ENCODE data around the gene DNAJC11. TPM values are rescaled to one million over a fixed set of nuclear protein-coding genes. Genes with fewer than 3 reads are reported as not detected.

DNAJC11 gene
- polyA plus RNA-seq, 4 donors, result 58.6 to 67.8 (median 59.8) TPM

DNA sequence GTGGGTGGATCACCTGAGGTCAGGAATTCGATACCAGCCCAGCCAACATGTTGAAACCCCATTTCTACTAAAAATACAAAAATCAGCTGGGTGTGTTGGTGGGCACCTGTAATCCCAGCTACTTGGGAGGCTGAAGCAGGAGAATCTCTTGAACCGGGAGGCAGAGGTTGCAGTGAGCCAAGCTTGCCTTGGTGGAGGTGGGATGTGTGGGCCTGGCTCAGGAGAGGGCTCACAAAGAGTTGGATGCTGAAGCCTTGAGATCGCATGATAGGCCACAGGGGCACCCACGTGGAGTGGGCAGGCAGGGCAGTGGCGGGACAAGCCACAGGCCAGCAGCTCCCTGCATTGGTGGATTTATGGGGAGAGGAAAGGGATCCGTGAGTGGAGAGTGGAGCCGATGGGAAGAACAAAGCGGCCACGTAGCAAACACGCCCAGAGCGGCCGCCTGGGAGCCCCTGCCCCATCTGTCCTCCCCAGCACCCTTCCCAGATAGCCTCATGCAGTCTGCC, 72.6 kb downstream of the DNAJC11 start:
- no peak for DNase-seq (ENCODE audit: low read depth in 4 of 4, low spot score in 3 of 4)

DNA sequence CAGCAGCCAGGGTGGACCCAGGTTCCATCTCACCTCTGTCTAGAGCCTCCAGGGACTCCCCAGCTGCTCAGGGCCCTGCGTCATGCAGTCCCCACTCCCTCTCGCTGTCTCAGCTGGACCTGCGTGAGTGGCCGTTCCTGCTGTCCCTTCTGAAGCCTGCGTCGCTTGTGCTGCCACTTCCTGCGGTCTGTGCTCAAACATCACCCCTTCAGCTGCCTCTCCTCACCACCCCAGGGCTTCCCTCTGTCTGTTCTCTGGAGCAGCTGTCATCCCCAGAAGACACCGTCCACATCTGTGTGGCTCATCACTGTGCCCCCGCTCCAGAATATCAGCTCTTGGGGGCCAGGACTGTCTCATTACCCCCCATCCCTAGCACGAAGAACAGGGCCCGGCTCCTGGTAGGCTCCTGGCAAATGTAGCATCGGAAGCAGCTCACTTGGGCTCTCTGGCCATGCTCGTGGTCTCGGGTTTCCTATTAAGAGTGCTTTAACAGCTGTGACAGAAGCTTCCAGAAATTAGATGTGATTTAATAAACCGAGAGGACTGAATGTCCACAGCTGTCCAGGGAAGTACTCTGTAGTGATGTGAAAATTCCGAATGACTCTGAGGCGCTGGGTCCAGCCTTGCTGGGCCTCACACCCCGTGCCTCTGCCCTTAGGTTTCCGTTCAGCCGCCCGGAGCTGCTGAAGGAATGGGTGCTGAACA, 73.6 kb downstream of the DNAJC11 start:
- no peak for DNase-seq (ENCODE audit: low read depth in 4 of 4, low spot score in 3 of 4)

DNA sequence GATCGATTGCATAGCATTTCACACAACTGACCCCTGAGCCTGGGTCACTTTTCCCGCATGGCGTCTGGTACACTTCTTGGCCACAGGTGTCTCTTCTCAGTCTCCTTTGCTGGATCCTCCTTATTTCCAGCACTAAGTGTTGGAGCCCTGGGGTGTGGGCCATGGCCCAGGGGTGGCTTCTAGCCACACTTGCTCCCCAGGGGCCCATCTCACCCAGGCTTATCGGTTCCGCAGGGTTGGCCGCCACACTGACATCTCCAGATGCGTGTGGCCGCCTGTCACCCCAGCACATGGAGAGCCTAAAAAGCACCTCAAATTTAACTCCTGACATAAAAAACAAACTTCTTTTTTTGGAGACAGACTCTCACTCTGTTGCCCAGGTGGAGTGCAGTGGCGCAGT, 74.6 kb downstream of the DNAJC11 start:
- DNase-seq (ENCODE audit: low read depth in 4 of 4, low spot score in 3 of 4), result no peak

DNA sequence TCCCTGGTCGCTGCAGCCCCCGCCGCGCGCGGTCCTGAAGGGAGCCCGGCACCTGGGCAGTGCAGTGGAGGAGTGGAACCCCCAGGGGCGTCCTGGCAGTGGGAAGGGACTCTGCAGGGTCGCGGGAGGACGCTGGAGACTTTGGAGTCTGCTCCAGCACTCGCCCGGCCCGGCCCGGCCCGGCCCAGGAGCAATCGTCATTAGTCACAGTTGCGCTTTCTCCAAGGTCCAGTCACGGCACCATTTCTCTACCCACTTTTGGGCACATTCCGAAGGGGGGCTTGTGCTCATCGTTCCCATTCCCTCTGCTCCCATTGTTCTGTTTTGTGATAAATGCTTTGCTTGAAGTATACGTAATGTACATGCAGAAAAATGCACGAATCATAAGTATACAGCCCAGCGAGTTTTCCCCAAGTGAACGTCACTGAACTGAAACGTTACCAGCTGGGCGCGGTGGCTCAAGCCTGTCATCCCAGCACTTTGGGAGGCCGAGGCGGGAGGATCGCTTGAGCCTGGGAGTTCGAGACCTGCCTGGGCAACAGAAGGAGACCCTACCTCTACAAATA, 75.9 kb downstream of the DNAJC11 start:
- no peak for DNase-seq (ENCODE audit: low read depth in 4 of 4, low spot score in 3 of 4)

DNA sequence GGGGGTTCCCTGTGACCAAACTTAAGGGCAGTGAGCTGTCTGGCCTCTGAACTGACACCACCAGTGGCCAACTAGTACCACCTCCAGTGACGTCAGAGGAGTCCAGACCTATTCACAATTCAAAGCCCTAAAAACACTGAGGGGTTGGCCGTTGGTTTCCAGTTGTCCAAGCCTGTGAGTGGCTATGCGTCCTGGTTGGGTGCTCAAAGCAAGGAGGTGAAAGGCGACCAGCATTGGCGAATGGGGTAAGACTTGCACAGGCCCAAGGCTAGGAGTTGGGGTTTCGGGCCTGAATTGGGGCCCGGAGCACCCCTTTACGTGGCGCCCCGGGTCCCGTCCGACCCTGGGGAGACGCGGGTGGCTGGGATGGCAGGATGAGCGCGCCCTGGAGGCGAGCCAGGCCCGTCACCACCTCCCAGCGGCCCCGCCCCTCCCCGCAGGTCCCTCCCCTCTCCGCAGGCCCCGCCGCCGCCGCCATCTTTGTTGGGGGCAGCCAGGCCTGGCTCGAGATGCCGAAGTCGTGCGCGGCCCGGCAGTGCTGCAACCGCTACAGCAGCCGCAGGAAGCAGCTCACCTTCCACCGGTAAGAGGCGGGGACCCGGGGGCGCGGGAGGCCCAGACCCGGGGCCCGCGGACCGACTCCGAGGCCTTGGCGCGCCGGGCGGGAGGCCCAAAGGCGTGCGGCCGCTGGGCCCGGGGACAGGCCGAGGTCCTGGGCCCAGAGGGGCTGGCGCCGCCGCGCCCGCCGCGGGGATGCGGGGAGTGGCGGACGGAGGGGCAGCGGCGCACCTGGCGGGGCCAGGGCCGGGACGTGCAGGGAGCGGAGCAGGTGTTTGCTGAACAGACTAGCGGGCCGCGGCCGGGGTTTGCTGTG, 76.7 kb downstream of the DNAJC11 start, which contains the start of gene THAP3:
Gene THAP3 (plus strand): TSS at position 159 of the 874 bp plus-strand sequence. CDS start 351 bp downstream, at position 510.
- peak in 1 of 4 donors; percentile 60 for DNase-seq (ENCODE audit: low read depth in 4 of 4, low spot score in 3 of 4)

DNA sequence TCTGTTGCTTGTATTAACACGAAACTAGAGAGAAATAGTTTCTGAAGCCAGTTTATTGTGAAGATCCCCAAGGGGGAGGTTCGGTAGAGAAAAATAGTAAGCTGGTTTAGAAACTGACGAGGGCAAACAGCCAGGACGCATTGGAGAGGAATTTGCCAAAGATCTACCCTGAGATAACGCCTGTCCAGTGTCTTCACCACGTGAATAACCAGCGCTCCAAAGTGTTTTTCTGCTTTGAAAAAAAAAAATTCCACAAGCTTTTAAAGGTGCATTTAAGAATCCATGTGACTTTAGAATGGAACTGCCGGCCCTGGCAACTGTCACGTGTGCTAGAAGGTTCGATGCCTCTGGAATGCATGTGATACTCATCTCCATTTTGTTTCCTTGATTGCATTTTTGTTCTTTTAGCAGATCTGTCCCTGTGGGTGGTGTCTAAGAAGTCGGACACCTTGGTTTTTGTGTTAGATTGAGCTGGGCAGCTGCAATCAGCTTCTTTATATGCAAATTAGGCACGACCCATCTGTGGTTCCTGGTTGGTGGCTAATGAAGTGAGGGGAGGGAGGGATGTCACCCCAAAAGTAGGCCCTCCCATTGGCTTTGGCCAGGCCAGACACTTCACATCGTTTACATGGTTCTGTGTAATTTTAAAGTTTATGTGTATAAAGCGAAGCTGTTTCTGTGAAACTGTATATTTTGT, 78.2 kb downstream of the DNAJC11 start:
- DNase-seq (ENCODE audit: low read depth in 4 of 4, low spot score in 3 of 4), result no peak

DNA sequence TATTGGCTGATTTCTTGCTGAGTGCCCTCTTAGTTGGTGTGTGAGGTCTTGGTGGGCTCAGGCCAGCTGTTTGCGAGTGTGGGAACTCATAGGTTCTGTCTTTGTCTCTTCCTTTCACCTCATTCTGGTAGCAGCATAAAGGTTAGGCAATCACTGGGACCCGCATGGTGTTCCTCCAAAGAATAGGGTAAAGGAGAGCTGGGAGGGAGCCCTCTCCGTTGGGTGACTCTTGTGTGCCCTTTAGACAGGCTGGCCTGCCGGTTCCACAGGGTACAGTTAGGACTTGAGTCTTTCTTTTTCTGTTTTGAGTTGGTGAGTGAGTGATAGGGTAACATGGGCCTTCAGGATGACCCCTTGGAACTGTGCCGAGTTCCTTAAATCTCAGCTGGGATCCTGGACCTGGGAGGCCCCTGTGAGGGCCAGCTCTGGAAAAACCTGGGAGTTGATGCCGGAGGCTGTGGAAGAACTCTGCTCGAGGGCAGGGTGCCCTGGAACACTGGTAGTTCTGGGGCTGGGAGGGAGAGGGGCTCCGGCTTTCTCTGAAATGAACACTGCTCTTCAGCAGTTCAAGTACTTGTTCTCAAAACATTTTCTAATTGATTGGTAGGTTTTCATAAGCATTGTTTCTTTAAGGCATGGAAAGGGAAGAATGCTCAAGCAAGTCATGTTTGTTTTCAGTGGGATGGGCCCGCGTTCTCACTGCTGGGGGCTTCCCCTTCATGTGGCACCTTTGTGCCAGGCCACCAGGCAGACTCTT, 79.0 kb downstream of the DNAJC11 start:
- no peak for DNase-seq (ENCODE audit: low read depth in 4 of 4, low spot score in 3 of 4)

DNA sequence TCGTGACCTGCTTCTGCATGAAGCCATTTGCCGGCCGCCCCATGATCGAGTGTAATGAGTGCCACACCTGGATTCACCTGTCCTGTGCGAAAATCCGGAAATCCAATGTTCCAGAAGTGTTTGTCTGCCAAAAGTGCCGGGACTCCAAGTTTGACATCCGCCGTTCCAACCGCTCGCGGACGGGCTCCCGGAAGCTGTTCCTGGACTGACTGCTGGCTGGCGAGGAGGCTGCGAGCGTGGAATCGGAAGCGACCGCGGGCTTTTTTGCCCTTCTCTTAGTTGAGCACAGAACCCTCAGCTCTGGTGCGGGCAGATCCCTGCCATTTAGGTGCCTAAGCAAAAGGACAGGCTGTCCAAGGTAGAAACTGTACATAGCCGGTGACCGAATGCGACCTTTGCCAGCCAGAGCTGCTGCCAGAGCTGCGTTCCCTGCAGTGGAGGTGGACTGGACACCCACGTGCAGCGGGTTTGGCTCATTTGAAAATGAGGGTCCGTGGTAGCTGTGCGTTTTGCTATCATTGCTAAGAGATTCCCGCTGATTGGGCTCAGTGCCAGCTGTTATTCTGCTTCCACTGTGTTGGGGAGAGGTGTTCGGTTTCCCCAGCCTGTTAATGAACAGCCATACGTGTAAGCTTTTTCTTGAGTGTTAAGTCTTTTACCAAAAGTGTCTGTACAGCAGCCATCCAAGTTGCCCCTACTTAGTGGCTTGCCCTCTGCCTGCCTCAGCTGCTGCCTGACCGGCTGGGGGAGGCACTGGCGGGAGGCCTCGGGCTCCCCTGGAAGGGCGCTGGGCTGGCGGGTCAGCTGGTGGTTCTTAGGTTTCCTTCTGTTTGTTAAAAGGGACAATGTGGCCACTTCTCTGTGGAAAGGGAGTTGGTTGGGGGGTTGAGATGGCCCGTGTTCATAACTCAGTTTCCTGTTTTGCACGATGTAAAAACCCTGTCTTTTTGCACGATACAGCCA, 79.9 kb downstream of the DNAJC11 start:
- DNase-seq (ENCODE audit: low read depth in 4 of 4, low spot score in 3 of 4), result no peak

DNA sequence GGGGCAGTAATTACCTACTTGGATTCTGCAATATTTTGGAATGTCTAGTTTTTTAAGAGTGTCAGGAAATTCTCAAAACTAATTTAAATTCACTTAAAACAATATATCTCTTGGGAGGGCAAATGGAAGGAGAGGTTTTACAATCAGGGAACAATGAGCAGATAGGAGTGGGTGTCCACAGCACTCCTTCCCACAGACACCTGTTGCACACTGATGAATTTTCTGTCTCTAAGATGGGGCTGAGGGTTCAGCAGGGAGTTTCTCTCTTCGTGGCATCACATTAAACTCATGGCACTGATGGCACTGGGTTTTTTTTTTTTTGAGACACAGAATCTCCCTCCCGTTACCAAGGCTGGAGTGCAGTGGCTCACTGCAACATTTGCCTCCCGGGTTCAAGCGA, 82.6 kb downstream of the DNAJC11 start:
- no peak for DNase-seq (ENCODE audit: low read depth in 4 of 4, low spot score in 3 of 4)

DNA sequence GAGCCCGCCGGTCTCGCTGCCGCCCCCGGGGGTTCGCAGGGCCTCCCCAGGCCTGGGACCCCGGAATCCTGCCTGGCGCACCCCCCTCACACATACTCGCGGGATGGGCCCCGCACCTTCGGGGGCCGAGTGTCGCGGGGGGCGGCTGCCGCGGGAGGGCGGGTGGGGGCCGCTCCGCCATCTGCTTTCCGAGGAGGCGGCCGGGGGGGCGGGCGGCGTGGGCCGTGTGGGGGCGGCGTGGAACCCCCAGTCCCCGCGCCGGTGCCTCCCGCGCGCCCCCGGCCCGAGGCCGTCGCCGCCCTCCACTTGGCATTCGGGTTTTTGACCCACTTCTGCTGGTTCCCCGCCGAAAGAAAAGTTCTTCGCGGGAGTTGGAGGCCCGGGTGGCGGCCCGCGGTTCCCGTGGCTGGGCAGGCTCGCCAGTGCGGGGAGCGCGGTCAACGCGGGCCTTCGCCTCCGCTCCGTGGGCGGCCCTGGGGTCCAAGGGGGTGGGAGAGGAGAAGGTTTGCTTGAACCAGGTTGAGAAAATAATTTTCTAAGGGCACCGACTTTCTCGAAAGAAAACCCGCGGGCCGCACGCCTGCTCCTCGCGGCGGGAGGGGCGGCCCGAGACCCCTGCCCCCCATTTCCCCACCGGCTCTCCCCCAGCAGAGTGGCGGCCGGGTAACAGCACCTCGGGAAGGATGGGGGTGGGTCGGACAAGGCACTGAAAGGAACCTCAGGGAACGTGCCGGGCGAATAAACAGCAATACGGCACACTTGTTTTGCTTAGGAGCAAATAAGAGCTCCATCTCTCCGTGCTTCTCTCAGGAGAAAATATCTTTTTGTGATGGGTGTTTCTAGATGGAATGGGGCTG, 86.5 kb downstream of the DNAJC11 start:
- no peak for DNase-seq (ENCODE audit: low read depth in 4 of 4, low spot score in 3 of 4)

DNA sequence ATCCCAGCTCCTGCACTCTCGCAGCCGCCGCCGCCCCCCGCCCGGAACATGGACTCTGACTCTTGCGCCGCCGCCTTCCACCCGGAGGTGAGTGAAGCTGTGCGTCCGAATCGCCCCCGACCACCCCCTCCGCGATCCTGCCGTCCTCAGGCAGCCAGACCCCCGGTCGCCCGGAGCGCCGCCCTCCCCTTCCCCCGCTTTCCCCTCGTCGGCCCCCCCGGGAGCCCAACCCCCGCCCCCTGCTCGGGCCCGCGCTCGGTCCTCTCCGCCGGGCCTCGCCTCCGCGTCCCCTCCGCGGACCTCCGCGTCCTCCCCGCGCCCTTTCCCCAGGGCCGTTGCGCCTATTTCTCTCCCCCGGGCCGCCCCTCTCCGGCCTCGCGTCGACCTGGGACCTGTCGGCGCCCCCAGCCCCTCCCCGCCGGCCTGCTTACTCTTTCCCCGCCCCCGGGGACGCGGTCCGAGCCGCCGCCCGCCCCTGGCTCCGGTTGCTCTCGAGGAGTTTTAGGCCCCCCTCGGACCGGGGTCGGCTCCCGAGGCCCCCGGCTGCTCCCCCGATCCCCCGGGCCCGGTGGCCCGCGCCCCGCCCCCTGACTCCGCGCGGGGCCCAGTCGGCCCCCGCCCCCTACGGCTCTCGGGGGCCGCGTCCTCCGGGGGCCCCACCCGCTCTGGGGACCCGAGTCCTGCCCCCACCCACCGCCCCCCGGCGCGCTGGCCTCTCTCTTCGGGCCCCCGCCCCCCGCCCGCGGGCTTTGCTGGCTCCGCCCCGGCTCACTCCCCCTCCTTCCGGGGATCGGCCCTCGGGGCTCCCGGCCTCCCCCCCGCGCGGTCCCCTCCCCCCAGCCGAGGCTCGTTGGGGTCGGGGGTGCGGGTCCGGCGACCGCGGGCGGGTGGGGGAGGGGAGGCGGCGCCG, 87.3 kb downstream of the DNAJC11 start:
- DNase-seq (ENCODE audit: low read depth in 4 of 4, low spot score in 3 of 4), result no peak

DNA sequence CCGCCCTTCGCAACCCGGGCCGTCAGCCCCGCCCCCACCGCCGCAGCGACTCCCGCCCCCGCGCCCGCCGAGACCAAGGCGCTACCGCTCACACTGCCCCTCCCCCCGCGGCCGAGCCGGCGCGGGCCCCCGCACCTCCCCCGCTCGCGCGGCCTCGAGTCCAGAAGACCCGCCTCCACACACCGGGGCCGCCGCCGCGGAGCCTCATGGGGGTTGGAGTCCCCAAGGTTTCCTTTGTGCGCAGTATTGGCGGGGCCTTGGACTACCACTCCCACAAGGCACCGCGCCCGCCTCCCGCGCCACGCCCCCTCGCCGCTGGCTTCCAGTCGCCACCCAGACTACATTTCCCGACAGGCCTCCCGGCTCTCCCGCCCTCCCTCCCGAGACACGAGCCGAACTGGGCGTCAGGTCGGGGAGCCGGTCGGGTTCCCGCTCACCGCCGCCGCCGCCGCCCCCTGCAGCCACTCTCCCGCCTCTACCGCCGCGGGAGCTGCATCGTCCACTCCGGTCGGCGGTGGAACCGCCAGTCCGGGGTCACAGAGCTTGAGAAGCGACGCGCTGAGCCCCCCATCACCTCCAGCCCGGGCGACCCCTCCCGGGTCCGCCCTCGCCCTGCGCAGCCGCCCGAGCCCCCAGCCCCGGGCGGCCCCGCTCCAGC, 88.1 kb downstream of the DNAJC11 start, which contains the start of gene PHF13:
Gene PHF13 (plus strand): TSS at position 371 of the 658 bp plus-strand sequence. CDS start 336 bp downstream, outside the sequence.
- DNase-seq (ENCODE audit: low read depth in 4 of 4, low spot score in 3 of 4), result peak; percentile 92 to 97 (median 97)

DNA sequence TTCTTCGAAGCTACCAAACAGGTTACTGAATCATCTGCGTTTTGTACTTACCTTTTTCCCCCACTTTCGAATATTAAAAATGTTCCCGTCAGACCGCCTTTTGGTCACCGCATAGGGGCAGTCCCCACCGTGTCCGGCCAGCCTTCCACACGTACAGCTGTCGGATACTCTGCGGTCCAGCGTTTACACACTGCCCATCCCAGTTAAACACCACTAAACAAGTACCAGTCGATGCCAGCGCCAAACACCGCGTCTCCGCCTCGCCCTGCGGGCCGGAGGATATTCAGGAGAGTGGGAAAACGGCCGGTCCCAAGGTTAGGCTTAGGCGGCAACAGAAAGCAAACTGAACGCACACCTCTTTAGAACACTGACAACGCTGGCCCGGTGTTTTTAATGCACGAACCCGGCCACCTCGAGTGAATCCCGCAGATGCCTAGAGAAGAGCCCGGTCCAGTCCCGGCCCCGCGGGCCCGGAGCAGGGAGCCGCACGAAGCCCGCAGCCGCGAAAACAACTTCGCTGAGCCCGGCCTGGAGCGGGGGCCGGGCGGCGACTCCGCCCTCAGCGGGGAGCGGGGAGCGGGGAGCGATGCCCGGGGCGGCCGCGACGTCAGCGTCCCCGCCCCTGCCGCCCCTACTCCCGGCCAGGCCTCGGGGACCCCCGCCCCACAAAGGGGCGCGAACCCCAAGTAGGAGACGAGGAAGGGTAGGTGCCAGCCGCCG, 88.8 kb downstream of the DNAJC11 start:
- no peak for DNase-seq (ENCODE audit: low read depth in 4 of 4, low spot score in 3 of 4)

DNA sequence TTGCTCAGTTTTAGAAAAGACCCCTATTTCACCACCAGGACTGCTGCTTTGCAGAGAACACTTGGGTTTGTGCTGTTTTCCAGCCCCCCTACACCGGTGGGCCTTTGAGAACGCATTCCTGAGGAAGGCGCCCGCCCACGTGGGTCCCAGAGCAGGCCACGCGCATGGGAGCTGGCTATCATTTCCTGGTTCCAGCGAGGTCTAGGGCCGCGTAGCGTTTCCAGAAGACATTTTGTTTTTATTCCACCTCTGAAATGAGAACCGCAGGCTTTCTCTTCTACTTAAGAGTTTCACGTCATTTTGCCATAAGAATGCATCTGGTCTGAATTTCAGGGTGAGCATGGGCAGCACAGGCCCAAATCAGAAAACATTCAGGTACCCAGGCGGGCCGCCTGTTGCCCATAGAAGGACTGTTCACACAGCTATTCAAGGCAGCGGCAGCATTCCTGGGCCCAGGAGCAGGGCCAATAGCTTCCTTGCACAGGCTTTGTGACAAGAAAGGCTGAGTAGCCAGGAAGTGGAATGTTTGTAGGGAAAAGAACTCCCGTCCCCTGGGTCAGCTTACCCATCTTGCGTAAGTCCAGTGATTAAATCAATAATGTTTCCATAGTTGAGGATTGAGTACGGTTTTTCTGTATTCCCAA, 97.6 kb downstream of the DNAJC11 start:
- no peak for DNase-seq (ENCODE audit: low read depth in 4 of 4, low spot score in 3 of 4)

Measured in right renal pelvis (tissue), 4 donors.